Measurements from ENCODE around the gene MFAP4. TPM values are rescaled to one million over a fixed set of nuclear protein-coding genes. Genes with fewer than 3 reads are reported as not detected.
"Not testable (repeated sequence)": the region's sequence is repeated elsewhere in the genome, so short reads cannot be mapped to it uniquely, and the experiment has no call there.

MFAP4 gene
- total RNA-seq, 1 donor from 2014 or later, result under 0.01 TPM

GRCh38 chr17:19370493-19370960 lies 16.5 kb downstream of the MFAP4 start:
- peak; percentile 48 to 50 for DNase-seq (ENCODE audit: low read depth in 2 of 2)

DNA sequence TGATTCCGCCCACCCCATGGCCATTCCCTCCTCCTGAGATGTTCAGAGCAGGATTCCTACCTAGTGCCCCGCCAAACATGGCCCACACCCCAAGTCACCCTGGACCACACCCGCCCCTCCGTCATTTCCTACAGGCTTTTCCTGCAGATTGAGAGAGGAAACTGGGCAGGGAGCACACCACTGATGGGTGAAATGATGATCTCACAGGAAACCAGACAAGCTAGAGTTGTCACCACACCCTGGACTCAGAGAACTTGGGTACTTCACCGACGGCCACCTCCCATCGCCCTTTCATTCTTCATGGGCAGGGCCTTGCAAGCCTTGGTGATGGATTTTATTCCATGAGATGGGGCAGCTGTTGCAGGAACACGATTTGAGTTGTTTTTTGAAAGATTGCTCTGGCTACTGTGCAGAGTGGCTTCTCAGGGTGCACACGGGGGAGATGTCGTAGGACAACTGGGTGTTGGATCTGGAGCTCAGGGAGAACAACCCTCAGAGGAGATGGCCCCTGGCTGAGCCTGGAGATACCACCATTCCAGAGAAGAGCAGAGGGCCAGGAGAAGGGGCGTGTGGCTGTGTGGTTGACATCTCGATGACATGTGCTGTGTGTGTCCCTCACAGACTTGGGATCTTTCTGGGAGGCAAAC lies 17.0 kb downstream of the MFAP4 start:
- peak; percentile 48 to 64 for DNase-seq (ENCODE audit: low read depth in 2 of 2)

DNA sequence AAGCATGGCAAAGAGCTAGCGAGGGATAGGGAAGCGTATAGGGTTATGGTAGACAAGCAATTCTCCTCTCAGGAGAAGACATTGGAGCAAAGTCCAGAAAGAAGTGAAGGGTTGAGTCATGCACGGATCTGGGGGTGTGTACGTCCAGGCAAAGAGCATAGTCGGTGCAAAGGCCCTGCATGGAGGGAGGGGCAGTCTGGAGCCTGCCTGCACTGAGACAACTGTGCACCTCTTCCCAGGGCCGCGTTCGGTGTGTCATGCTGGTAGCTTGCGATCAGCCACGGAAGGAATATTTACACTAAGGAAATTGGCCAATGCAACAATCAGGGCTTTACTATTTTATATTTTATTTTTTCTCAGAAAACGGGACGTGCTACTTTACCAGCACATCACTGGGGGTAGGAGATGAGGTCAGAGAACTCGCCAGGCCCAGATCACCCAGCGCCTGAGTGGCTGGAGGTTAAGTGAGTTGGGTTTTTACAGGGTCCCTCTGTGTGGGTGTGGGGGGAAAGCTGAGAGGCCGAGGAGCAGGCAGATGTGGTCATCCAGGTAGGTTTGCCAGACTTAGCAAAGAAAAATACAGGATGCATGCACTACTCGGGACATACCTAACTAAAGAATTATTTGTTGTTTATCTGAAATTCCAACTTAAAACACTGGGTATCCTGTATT lies 17.7 kb downstream of the MFAP4 start:
- no peak for DNase-seq (ENCODE audit: low read depth in 2 of 2)

- no peak for DNase-seq (ENCODE audit: low read depth in 2 of 2)
Observed at GRCh38 chr17:19368229-19368628, 18.8 kb downstream of the MFAP4 start.

DNA sequence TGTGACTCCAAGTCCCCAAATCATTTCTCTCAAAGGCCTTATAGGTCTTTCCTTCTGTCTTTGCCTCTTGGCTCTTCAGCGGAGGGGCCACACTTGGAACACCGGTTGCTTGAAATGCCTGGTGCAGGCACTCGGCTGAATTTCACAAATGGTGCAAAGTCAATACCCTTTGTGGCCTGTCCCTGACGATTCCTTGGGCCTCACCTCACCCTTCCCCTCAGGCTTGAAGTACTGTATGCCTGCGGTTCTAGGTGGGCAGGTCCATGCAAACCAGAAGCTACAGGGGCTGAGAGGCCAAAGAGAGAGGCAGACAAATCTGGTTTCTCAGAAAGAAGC lies 20.4 kb downstream of the MFAP4 start:
- no peak for DNase-seq (ENCODE audit: low read depth in 2 of 2)

- DNase-seq (ENCODE audit: low read depth in 2 of 2), result no peak
Observed at GRCh38 chr17:19365833-19366636, 21.0 kb downstream of the MFAP4 start.

GRCh38 chr17:19365499-19365817 lies 21.5 kb downstream of the MFAP4 start:
- DNase-seq (ENCODE audit: low read depth in 2 of 2), result no peak

GRCh38 chr17:19364699-19365498 lies 22.1 kb downstream of the MFAP4 start:
- DNase-seq (ENCODE audit: low read depth in 2 of 2), result no peak

DNA sequence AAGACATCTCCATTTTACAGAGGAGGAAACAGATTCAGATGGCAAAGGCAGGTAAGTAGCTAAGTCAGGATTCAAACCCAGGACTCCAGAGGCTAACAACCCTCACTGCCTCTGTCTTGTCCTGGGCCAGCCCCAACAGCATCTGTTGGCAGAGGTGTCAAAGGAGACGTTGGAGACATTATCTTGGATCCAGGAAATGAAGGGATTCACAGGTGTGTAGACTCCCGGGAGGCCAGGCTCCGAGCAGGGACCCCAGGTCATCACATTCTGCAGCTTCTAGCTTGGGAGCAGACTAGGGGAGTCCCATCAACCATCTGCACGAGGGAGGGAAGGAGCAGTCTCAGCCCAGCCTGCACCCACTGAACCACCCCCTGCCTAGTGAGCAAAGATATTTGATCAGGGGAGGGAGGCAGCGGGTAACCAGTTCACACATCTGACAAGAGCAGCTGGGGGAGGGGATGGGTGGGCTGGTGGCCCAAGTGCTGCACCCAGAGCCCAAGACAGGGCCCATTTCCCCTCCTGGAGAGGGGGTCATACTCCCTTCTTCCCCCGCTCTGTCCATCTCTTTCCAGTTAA lies 23.4 kb downstream of the MFAP4 start:
- no peak for DNase-seq (ENCODE audit: low read depth in 2 of 2)

GRCh38 chr17:19363114-19363438 lies 23.9 kb downstream of the MFAP4 start:
- no peak for DNase-seq (ENCODE audit: low read depth in 2 of 2)

GRCh38 chr17:19362277-19363113 lies 24.5 kb downstream of the MFAP4 start, which contains the start of gene B9D1:
Gene B9D1 (minus strand): TSS chr17:19362723. CDS start chr17:19362569, 154 bp downstream.
- DNase-seq (ENCODE audit: low read depth in 2 of 2), result peak; percentile 92 to 95

- no peak for DNase-seq (ENCODE audit: low read depth in 2 of 2)
Observed at GRCh38 chr17:19361944-19362276, 25.1 kb downstream of the MFAP4 start.

GRCh38 chr17:19361326-19361725 lies 25.7 kb downstream of the MFAP4 start:
- no peak for DNase-seq (ENCODE audit: low read depth in 2 of 2)

DNA sequence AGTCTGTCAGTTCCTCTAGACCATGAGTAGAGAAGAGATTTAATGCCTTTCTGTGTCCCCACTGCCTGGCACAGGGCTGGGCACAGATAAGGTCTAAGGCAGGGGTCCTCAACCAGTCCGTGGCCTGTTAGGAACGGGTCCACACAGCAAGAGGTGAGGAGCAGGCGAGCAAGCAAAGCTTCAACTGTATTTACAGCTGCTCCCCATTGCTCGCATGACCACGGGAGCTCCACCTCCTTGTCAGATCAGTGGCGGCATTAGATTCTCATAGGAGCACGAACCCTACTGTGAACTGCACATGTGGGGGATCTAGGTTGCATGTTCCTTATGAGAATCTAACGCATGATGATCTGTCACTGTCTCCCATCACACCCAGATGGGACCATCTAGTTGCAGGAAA lies 26.2 kb downstream of the MFAP4 start:
- no peak for DNase-seq (ENCODE audit: low read depth in 2 of 2)

DNA sequence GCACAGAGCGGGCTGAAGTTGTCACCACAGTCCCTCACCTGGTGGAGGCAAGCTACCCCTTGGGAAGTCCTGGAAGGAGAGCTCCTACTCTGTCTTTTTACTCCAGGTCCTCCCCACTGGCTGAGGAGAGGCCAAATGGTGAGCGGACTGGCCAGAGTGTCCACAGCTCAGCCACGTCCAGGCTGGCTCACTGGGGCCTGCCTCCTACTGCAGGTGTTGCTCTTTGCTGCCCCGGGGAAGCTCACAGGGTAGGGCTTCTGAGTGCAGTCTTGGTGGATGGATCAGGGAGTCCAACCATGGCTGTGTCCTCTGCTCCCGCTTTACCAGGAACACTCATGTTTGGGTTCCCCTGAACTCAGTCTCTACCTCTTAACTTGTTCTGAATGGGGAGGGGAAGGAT lies 27.1 kb downstream of the MFAP4 start:
- no peak for DNase-seq (ENCODE audit: low read depth in 2 of 2)

- DNase-seq (ENCODE audit: low read depth in 2 of 2), result no peak
Observed at GRCh38 chr17:19359151-19359550, 27.8 kb downstream of the MFAP4 start.

DNA sequence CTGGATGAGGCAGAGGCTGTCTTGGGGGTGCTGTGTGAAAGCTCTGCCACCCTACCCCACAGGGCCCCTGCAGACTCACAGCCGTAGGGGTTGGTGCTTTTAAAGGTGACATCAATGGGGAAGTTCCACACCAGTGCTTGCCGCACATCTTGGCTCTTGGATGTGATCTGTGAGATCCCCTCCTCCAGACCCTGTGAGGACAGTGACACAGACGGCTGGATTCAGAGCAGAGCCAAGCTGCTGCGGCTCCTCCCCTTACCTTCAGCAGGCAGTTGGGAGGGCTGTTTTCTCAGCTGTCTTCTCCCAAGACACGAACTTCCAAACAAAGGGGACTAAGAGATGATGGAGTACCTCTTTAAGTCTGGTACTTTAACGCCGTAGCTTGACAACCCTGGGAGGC lies 29.2 kb downstream of the MFAP4 start:
- DNase-seq (ENCODE audit: low read depth in 2 of 2), result no peak

- DNase-seq (ENCODE audit: low read depth in 2 of 2), result no peak
Observed at GRCh38 chr17:19357351-19357750, 29.6 kb downstream of the MFAP4 start.

DNA sequence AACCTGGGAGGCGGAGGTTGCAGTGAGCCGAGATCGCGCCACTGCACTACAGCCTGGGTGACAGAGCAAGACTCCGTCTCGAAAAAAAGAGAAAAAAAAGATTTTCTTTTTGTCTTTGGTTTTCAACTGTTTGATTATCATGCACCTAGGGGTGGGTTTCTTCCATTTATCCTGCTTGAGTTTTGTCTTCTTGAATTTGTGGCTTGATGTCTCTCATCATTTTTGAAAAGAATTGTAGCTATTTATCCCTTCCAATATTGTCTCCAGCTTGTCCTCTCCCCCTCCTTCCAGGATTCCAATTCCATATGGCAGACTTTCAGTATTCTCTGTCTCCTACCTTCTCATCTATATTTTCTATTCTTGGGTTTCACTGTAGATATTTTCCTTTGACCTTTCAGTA lies 32.2 kb downstream of the MFAP4 start:
- DNase-seq (ENCODE audit: low read depth in 2 of 2), result no peak

- DNase-seq (ENCODE audit: low read depth in 2 of 2), result not testable (repeated sequence)
Observed at GRCh38 chr17:19353401-19353800, 33.6 kb downstream of the MFAP4 start.

DNA sequence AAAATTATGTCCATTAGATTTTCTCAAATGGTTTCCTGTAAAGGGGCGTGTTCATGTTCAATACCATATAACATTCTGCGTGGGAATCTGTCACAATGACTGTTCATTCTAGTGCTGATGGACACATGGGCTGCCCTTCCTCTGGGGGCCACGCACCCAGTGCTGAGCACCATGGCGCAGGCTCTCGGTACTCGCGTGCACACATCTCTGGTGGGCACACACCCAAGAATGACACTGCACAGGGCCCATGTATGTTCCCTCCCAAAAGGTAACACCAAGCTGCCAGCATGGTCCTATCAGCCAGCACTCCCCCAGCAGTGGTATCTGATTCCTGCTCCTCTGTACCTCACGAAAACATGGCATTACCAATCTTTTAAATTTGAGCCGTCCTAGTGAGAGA lies 38.2 kb downstream of the MFAP4 start:
- no peak for DNase-seq (ENCODE audit: low read depth in 2 of 2)
